ENCODE results near the gene ABTB2. TPM values are rescaled to one million over a fixed set of nuclear protein-coding genes. Genes with fewer than 3 reads are reported as not detected.

The ABTB2 gene
- total and polyA plus RNA-seq, 2 of the 8 experiments (the other 6 are each of a cell fraction or from before 2014, with no cell fraction given), result 7.7 to 10.2 TPM

DNA sequence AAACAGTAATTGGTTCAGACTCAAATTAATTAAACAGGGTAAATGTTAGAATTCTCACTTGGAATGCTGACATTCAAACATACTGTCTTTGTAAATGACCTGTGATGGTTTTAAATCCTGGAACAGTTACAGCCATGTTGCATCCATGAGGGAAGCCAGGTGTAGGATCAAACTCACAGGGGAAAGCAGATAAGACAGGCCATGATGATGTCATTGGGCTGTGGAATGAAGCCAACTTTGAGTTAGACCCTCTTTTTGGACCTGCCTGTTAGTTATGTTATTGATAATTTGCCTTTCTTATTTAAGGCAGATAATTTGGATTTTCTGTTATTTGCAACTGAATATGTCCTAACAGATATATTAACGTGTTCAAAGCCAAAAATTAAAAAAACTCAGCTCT lies 39.3 kb upstream of the ABTB2 start:
- 92% methylated on average over 1 of the region's 1 CpG; no CpG with 5 or more reads in 1 of the 2 experiments for WGBS, 2 experiments (ENCODE audit: extremely low coverage in 1 of 2, insufficient coverage in 1 of 2, insufficient read length in 1 of 2, insufficient replicate concordance in 2 of 2, low coverage in 1 of 2, low lambda C conversion rate in 2 of 2, missing lambda C conversion rate in 1 of 2)
- Histone ChIP-seq H4K8ac (ENCODE audit: extremely low read depth, insufficient read depth, low read length) (no peak overlapping the region), H4K91ac (replicated peaks; ENCODE audit: insufficient read length, low read length) (no peak overlapping the region), H2BK5ac (ENCODE audit: low read depth, low read length) (no peak overlapping the region), H3K27me3 (replicated peaks in 1 of 4; ENCODE audit: control insufficient read depth in 3 of 4, extremely low read depth in 1 of 4, insufficient read depth in 3 of 4, low read length in 3 of 4) (no peaks in the 10 kb centered on the region), H4K5ac (ENCODE audit: insufficient read length, low read depth, low read length) (no peak overlapping the region), H3K9ac (replicated peaks in 1 of 4; ENCODE audit: extremely low read depth in 1 of 4, low read depth in 3 of 4, low read length in 3 of 4) (no peak overlapping the region), H3K27ac (ENCODE audit: low read depth, low read length) (no peak overlapping the region), H3K36me3 (ENCODE audit: control insufficient read depth in 2 of 4, insufficient read depth in 4 of 4, low read length in 3 of 4) (no peaks in the 10 kb centered on the region), H2BK120ac (replicated peaks; ENCODE audit: low read depth, low read length) (no peak overlapping the region), H2BK12ac (ENCODE audit: low read depth, low read length) (no peak overlapping the region), H3K14ac (ENCODE audit: insufficient read length) (no peak overlapping the region), H2AK5ac (ENCODE audit: low read depth, low read length) (no peak overlapping the region), H3K56ac (replicated peaks; ENCODE audit: insufficient read length, low read depth, low read length) (no peak overlapping the region), H3K4me1 (replicated peaks in 1 of 4; ENCODE audit: control insufficient read depth in 3 of 4, insufficient read depth in 4 of 4, low read length in 3 of 4) (peaks cover 0 to 2% (median 0%) of the 10 kb centered on the region in 4 experiments; a peak in 1 of 7 replicates), H3K79me1 (ENCODE audit: low read depth, low read length) (no peaks in the 10 kb centered on the region), H3K23me2 (ENCODE audit: low read depth, low read length) (no peaks in the 10 kb centered on the region), H2BK15ac (ENCODE audit: low read length) (no peak overlapping the region), H3K79me2 (ENCODE audit: control insufficient read depth in 1 of 2, insufficient read depth in 2 of 2, low read length in 2 of 2) (no peaks in the 10 kb centered on the region), H4K20me1 (replicated peaks in 1 of 2; ENCODE audit: control insufficient read depth in 1 of 2, insufficient read depth in 2 of 2, low read length in 2 of 2) (no peaks in the 10 kb centered on the region), H2BK20ac (ENCODE audit: low read length) (no peak overlapping the region), H2AFZ (ENCODE audit: low read length) (no peak overlapping the region), H3K4me3 (ENCODE audit: extremely low read depth in 1 of 4, insufficient read depth in 2 of 4, low read depth in 3 of 4, low read length in 4 of 4) (no peak overlapping the region), H3K23ac (ENCODE audit: insufficient read length) (no peak overlapping the region), H3K4ac (replicated peaks; ENCODE audit: insufficient read length, low read depth, low read length) (no peak overlapping the region), H3K18ac (ENCODE audit: extremely low read depth, low read length) (no peak overlapping the region), H3K4me2 (ENCODE audit: insufficient read depth in 1 of 2, low read depth in 2 of 2, low read length in 2 of 2) (no peak overlapping the region), H3K9me3 (ENCODE audit: insufficient read depth in 2 of 2, low read depth in 1 of 2, low read length in 1 of 2) (peaks cover 0 to 5% of the 10 kb centered on the region in 2 experiments; a peak in 2 of 4 replicates)
- DNase-seq (ENCODE audit: low read depth in 1 of 2, low spot score in 2 of 2) (no peak), FAIRE-seq (no peak)
- CTCF ChIA-PET (ENCODE audit: partially characterized antibody), result interaction anchor here (0.7 to 1.9 kb wide), 2 partner anchors 14 to 72 kb away, joined by 3 to 7 read pairs; no protein-coding TSS in a partner anchor
- TF ChIP-seq SP4 (IDR thresholded peaks at IDR 0.05; ENCODE audit: low read length), result no peak
- POLR2A ChIA-PET (ENCODE audit: partially characterized antibody), result no interaction called here
